Measurements from ENCODE around the gene ADCY9.

The ADCY9 gene

GRCh38 chr16:3999479-4000325 is 116.5 kb downstream of the ADCY9 start:
- DNase-seq, result peak; percentile 89 to 95

DNA sequence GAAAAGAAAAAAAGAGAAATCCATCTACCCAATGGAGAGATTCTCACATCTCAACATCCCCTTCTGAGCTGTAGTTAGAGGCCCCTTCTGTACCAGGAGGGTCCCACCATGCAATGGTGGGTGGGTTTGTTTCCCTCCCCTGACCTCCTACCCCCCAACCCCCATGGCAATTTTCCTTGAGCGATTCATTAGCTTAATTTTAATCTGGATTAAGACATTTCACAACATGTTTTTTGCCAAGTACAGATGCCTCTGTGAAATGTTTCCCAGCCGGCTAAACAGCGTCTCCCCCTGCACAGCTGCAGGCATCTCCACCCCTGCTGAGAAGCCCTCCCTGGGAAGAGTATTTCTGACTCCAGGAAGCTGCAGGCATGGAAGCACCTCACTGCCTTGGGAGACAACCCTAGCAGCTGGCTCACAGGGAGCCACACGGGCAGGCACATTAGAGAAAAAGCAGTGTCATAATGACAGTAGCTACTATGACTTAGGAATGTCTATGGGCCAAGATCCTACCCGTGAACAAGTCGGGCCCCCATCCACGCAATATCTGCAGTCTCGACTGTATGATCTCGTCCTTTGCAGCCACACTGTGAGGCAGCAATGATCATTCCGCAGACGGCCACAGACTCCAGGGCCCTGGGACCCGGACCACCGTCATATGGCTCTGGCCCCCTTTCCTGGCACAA is 117.3 kb downstream of the ADCY9 start:
- DNase-seq, result peak; percentile 78 to 91

DNA sequence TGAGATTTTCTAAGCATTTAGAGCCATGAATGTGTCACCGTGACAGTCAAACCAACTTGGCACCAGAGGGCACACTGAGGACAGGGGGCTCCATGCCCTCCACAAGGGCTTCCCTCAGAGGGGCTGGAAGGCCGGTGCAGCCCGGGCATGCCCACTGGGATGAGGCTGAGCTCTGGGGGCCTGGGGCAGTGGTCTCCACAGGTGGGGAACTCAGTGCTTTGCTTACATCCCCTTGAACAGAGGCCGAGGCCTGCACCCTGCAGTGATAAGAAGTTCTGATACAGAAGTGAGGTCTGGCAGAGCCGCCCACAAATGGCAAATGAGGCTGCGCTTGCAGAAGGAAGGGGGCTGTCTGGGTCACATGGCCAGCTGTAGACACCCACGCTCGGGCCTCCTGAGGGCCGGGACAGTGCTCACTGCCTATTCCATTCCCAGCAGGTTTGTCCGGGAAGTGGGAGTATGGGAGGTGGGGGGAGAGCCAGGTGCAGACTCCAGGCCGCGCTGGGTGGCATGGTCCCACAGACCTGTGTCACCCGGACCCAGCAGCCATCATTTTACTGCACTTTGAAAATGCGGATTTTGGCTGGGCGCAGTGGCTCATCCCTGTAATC is 118.9 kb downstream of the ADCY9 start:
- no peak for DNase-seq

DNA sequence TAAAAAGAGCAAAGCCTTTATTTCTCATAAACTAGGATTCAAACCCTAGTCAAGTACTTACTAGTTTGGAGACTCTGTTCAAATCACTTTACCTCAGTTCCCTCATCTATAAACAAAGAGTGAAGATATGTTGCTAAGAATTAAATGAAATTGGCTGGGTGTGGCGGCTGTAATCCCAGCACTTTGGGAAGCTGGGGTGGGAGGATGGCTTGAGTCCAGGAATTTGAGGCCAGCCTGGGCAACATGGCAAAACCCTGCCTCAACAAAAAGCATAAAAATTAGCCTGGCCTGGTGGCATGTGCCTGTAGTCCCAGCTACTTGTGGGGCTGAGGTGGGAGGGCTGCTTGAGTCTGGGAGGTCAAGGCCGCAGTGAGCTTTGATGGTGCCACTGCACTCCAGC is 121.2 kb downstream of the ADCY9 start:
- no peak for DNase-seq

DNA sequence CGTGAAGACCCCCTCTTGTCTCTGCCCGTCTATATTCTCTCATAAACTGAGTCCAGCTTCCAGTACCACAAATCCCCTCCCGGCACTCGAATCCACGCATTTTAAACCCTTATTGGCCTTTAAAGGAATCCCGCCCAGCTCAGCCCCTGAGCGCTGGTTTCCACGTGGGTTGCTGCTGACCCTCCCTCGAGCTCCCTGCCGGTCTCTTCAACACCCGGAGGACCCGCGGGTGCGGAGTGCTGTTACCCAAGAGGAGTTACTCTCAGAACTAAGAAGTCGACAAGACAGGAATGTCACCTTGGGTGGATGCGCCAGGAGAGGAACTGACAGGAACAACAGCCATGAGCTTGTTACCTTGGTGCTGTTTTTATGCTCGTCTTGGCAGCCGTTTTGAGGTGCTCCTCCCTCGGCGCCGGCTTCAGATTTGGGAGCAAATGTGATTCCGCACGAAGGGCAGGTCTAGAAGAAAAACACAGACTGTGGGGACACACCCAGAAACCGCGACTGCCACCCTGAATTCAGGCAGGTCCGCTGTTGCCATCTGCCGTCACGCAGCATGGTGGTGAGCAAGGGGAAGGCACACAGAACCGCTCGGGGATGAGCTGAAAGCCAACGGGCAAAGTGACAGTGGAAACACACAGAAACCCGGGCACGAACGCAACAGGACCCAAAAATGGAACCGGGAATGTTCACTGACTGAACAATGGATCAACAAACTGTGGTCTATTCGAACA is 123.0 kb downstream of the ADCY9 start:
- no peak for DNase-seq

DNA sequence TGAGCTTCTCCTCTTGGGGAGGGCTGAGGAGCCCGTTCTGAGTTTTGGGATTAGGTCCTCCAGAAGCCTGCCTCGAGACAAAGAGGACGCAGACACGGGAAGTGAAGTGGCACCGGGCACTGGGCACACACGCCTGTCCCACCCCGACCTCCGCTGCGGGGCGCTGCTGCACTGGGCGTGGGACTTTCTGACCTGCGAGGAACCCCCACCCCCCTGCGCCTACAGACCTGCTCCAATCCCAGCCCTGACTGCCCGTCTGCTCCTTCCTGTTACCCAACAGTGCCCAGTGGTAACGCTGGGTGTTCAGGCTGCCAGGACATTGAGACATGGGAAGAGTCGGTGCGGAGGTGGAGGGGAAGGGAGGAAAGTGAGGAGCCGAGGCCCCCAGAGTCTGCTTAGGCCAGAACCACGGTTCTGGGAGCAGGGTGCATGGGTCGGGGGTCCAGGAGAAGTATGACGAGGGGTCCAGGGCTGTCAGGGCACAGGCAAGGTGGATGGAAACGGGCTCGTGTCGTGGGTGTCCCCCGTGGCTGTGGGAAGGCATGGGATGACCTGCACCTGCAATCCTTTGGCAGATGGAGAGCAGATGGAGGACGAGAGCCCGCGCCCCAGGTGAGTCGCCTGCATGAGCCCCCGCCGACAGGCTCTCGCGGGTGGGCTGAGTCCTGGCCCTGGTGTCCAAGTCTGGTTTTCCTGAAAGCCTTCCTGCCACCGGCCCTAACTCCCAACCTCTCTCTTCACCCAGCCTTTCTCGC is 123.8 kb downstream of the ADCY9 start:
- DNase-seq, result no peak

- DNase-seq, result no peak
Observed at GRCh38 chr16:3988824-3989223, 127.4 kb downstream of the ADCY9 start.

- DNase-seq, result no peak
Observed at GRCh38 chr16:3988011-3988410, 128.2 kb downstream of the ADCY9 start.

DNA sequence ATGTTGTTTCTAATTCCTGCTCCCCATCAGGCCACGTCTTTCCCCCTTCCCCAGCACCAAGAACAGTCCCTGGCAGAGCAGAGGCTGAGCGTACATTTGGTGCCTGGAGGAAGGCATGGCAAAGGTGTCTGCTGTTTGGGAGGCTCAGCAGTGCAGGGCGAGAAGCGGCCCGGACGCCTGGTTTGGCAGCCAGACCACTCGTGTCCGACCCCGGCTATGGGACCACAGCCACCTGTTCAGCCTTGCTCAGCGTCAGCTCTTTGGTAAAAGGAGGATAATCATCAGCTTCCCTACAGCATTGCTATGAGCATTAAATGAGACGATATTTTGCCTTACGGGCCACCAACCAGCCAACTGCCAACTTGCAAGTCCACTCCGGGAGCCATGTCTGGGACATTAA is 129.0 kb downstream of the ADCY9 start:
- DNase-seq, result no peak

DNA sequence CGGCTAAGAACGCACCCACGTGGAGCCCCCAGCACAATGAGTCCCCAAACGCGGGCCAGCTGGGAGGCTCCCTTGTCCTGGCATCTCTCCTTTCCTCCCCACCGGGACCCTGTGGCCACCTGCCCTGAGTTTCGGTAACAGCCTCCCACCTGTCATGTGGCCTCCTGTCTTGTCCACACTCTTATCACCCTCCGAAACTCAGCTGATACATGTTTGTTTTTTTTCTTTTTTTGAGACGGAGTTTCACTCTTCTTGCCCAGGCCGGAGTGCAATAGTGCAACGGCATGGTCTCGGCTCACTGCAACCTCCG is 130.1 kb downstream of the ADCY9 start:
- DNase-seq, result no peak

GRCh38 chr16:3984111-3985060 is 131.9 kb downstream of the ADCY9 start:
- no peak for DNase-seq

- peak; percentile 47 to 88 for DNase-seq
Observed at GRCh38 chr16:3983081-3983520, 133.1 kb downstream of the ADCY9 start.

GRCh38 chr16:3982216-3982615 is 134.0 kb downstream of the ADCY9 start:
- no peak for DNase-seq

DNA sequence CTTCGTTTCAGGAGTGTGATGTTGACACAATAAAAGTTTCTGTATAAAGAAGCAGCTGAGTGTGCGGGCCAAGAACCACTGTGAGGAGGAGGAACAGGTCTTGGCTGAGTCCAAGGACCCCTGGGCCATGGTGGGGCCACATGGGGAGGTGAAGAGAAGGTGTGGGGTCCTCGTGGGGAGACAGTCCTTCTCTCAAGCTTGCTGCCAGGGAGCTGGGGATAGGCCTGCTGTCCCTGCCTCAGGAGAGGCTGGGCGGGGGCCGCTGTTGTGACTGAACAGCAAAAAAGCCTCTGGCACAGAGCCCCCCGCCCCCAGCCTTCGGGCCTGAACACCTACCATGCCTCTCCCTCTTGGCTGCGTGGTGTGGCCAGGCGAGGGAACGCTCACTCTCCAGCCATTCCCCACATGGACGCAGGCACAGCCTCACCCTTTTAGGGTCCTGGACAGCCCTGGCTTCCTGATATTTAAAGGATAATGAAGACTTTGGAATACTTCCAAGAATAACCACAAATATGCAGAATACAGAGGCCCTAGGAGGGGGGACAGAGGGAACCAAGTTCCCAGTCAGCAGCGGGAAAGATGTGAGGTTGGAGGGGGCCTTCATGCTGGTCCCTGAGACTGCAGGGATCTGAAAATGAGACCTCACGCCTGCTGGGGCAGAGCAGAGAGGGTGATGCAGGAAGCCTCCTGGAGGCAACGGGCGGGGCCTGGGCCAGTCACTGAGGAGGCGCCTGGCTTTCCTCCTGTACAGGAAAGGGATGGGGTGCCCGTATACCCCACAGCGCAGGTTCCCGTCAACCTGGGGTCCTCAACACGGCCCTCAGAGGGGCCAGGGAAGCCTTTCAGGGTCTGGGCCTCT is 135.8 kb downstream of the ADCY9 start:
- no peak for DNase-seq

DNA sequence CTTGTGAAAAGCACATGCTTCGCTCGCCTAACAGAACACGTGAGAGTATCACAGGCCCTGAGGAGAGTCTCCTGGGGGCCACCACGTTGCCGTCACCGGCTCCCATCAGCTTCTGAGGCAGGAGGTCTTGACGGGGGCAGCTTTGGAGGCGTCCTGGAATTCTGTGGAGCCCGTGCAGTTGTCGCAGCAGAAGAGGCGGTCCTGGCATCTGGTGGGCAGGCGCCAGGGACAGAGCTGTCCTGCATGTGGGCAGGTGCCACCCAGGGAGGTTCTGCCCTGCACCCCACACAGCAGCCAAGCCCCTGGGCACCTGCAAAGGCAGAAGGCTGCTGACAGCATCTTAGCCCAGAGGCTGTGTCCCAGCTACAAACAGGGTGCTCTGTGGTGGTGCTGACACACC is 136.7 kb downstream of the ADCY9 start:
- DNase-seq, result no peak

GRCh38 chr16:3979070-3979469 is 137.2 kb downstream of the ADCY9 start:
- DNase-seq, result no peak

- DNase-seq, result no peak
Observed at GRCh38 chr16:3977376-3977775, 138.9 kb downstream of the ADCY9 start.

DNA sequence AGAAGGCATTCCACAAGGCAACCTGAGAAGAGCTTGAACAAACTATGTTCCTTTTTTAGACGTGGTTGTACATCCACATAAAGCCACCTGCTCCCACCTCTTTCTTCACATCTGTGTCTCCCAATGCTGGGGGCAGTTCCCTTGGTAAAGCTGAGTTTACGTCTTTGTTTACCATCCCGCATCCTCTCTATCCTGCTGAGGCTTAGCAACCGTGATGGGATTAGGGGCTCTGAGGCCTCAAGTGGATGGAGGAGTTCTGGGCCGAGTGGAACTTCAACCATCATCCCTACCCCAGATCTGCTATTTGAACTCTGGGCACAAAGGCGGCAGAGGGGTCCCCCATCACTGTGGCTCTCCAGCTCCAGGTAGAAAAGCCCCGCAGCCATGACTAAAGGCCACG is 141.5 kb downstream of the ADCY9 start:
- peak in 1 of 2 experiments; percentile 23 for DNase-seq

- no peak for DNase-seq
Observed at GRCh38 chr16:3971706-3972105, 144.5 kb downstream of the ADCY9 start.

DNA sequence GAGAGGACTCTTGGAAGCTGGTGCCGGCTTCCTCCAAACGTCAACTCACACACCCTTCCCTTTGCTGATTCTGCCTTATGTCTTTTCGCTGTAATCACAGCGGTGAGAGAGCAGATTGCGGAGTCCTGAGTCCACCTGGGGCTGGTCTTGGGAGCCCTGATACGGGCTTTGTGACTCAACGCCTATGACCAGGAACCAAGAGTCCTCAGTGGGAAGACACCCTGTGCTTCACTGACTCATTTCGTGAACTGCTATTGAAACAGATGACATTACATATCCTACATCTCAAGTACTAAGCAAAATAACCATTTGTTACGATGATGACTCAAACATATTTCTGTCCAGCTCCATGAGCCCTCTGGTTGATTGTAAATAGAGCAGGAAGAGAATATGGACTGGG is 145.0 kb downstream of the ADCY9 start:
- no peak for DNase-seq
